Transverse colon (tissue), 4 donors: ENCODE results near the gene CCDC3. TPM values are rescaled to one million over a fixed set of nuclear protein-coding genes. Genes with fewer than 3 reads are reported as not detected.

Experiments used
- DNase-seq: peaks from one replicate; pipeline ENCODE4 v3.0.0-alpha.2; 2019
- H3K27ac ChIP-seq, 4 donors: fragments of 200-600 bp; sonication (generic); 2 replicates each; pipeline ENCODE4 v1.5.1; 2016 to 2018; ENCODE audit warnings: inconsistent platforms in 4 of 4
- H3K27me3 ChIP-seq: fragments of 200-600 bp; sonication (generic); 2 replicates; pipeline ENCODE4 v1.5.1; 2017; ENCODE audit warnings: inconsistent platforms
- H3K36me3 ChIP-seq, 4 donors: fragments of 200-600 bp; sonication (generic); 2 replicates each; pipeline ENCODE4 v1.5.1; 2017 to 2019; ENCODE audit warnings: inconsistent platforms in 4 of 4
- H3K4me1 ChIP-seq, 4 donors: fragments of 200-600 bp; sonication (generic); 2 replicates each; pipeline ENCODE4 v1.5.1; 2017 to 2020; ENCODE audit warnings: inconsistent platforms in 4 of 4
- H3K4me3 ChIP-seq, 4 donors: fragments of 200-600 bp; sonication (generic); 1 replicate in 1 of 4; 2 replicates in 3 of 4; pipeline versions ENCODE4 v1.5.1 to v1.6.1; 2017 to 2019; ENCODE audit warnings: inconsistent platforms in 4 of 4
- H3K9me3 ChIP-seq, 2 donors: fragments of 200-600 bp; sonication (generic); 2 replicates each; pipeline ENCODE4 v1.5.1; 2017 to 2019; ENCODE audit warnings: inconsistent platforms in 2 of 2
- EP300 ChIP-seq: sonication (generic); formaldehyde crosslinking; IDR thresholded peaks from one replicate; pipeline ENCODE4 v1.6.1; 2017; ENCODE audit warnings: antibody characterized with exemption, low read depth
- POLR2A ChIP-seq: fragments of 450-650 bp; IDR thresholded peaks from one replicate; pipeline ENCODE4 v1.6.1; 2016; ENCODE audit warnings: antibody characterized with exemption, mild to moderate bottlenecking, moderate library complexity
- POLR2AphosphoS5 ChIP-seq, 3 donors: sonication (generic); formaldehyde crosslinking; IDR thresholded peaks; one replicate each; pipeline ENCODE4 v1.6.1; 2016; ENCODE audit warnings: antibody characterized with exemption in 3 of 3
- WGBS, 2 donors: methylation state at CpG; one replicate each; pipeline ENCODE4 v1.1.5; 2018; ENCODE audit warnings: low coverage in 1 of 2; 5-methylcytosine and 5-hydroxymethylcytosine counted together
- in situ Hi-C, 4 donors: fragments of 200-750 bp; cut with MboI; loops; one replicate each; pipeline versions ENCODE4 v1.15.0 to v1.15.1; 2017; ENCODE audit warnings: low sequenced_read_pairs in 3 of 4, low pct_ligation_motif_present in 1 of 4, low pct_unique_long_range_greater_than_20kb in 1 of 4
- intact Hi-C: fragments of 100-400 bp; cut with DNase I; formaldehyde crosslinking; loops from one replicate; pipeline ENCODE4 v1.15.1; 2023; ENCODE audit warnings: low total_unique reads
- total RNA-seq, 4 donors: library from RNA; depleted of rRNA; stranded (reverse); fragments of >200 nt; gene quantifications; one replicate each; pipeline ENCODE4 v1.1.0, GENCODE V29; 2016
- TF ChIP-seq, protein P1 (sequence below), 5 experiments: fragments of 200-600 bp in 3 of 5; fragments of 450-650 bp in 2 of 5; sonication (generic) in 3 of 5; IDR thresholded peaks; 1 replicate in 2 of 5; 2 replicates in 3 of 5; pipeline ENCODE4 v1.5.1; 2016 to 2017; ENCODE audit warnings: antibody characterized with exemption in 5 of 5, inconsistent platforms in 3 of 5, mild to moderate bottlenecking in 2 of 5, moderate library complexity in 1 of 5

Gene CCDC3
- total RNA-seq, 4 donors from 2014 or later: 0.75 to 2.2 (median 1.3) TPM

DNA sequence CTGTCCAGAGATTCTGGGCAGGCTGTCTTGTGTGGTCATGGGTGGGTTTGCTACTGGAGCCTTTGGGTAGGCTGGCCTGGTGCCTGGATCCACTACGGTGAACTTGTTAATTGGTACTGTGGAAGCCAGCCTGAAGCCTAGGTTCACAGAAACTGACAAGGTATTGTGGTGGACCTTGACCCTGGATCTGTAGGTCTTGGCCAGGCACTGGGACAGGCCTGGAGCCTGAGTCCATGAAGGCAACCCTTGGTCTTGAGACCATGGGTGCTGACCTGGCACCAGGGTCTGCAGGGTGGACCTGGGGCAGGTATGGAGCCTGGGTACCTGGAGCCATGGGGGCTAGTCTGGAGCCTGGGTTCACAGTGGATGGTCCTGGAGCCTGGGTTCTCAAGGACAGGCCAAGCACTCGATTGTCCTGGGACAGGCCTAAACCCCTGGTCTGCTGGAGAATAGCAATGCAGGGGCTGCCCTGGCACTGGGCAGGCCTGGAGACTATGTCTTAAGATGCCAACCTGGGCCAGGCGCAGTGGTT lies 85.8 kb downstream of the CCDC3 start:
- intact Hi-C loops (no loop called here), in situ Hi-C loops (no loop called here)
- H3K27ac ChIP-seq: no peak overlapping the region
- no peaks in the 10 kb centered on the region for H3K36me3 ChIP-seq
- DNase-seq: no peak
- no peaks in the 10 kb centered on the region for H3K4me1 ChIP-seq
- 78% methylated on average over 3 of the region's 3 CpGs; no CpG with 5 or more reads in 1 of the 2 donors for WGBS, 2 donors
- H3K27me3 ChIP-seq: no peaks in the 10 kb centered on the region
- H3K4me3 ChIP-seq: no peak overlapping the region
- TF ChIP-seq POLR2AphosphoS5 (IDR thresholded peaks at IDR 0.05) (no peak), POLR2A (no peak), EP300 (no peak)
- TF ChIP-seq, protein P1, sequence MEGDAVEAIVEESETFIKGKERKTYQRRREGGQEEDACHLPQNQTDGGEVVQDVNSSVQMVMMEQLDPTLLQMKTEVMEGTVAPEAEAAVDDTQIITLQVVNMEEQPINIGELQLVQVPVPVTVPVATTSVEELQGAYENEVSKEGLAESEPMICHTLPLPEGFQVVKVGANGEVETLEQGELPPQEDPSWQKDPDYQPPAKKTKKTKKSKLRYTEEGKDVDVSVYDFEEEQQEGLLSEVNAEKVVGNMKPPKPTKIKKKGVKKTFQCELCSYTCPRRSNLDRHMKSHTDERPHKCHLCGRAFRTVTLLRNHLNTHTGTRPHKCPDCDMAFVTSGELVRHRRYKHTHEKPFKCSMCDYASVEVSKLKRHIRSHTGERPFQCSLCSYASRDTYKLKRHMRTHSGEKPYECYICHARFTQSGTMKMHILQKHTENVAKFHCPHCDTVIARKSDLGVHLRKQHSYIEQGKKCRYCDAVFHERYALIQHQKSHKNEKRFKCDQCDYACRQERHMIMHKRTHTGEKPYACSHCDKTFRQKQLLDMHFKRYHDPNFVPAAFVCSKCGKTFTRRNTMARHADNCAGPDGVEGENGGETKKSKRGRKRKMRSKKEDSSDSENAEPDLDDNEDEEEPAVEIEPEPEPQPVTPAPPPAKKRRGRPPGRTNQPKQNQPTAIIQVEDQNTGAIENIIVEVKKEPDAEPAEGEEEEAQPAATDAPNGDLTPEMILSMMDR (IDR thresholded peaks at IDR 0.05): no peak
- no peaks in the 10 kb centered on the region for H3K9me3 ChIP-seq

DNA sequence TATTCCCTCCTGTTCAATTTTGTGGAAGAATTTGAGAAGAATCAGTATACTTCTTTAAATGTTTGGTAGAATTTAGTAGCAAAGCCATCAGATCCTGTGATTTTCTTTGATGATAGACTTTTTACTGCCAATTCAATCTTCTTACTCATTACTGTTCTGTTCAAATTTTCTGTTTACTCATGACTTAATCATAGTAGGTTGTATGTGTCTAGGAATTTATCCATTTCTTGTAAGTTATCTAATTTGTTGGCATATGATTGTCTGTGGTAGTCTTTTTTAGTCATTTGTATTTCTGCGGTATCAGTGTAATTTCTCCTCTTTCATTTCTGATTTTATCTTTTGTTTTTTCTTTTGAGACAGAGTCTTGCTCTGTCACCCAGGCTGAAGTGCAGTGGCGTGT lies 87.4 kb downstream of the CCDC3 start:
- TF ChIP-seq POLR2AphosphoS5 (IDR thresholded peaks at IDR 0.05) (no peak), EP300 (no peak), POLR2A (no peak)
- TF ChIP-seq, protein P1 (IDR thresholded peaks at IDR 0.05): no peak
- no peak for DNase-seq
- no peaks in the 10 kb centered on the region for H3K36me3 ChIP-seq
- no peak overlapping the region for H3K27ac ChIP-seq
- H3K9me3 ChIP-seq: no peaks in the 10 kb centered on the region
- 78 to 90% methylated on average over 2 of the region's 2 CpGs for WGBS, 2 donors
- in situ Hi-C loops (no loop called here), intact Hi-C loops (no loop called here)
- H3K27me3 ChIP-seq: no peaks in the 10 kb centered on the region
- H3K4me1 ChIP-seq: no peaks in the 10 kb centered on the region
- H3K4me3 ChIP-seq: no peak overlapping the region

DNA sequence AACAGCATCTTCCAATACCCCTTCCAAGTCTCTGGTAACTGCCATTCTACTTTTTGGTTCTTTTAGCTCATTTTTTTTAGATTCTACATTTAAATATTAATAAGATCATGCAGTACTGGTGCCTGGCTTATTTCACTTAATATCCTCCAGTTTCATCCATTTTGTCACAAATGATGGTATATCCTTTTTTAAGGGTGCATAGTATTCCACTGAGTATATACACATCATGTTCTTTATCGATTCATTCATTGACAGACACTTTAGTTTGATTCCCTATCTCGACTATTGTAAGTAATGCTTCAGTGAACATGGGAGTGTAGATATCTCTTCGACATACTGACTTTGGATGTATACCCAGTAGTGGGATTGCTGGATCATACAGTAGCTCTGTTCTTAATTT lies 89.7 kb downstream of the CCDC3 start:
- no peak for DNase-seq
- H3K4me1 ChIP-seq: no peaks in the 10 kb centered on the region
- no peaks in the 10 kb centered on the region for H3K27me3 ChIP-seq
- TF ChIP-seq, protein P1 (IDR thresholded peaks at IDR 0.05): no peak
- TF ChIP-seq EP300 (no peak), POLR2A (no peak), POLR2AphosphoS5 (IDR thresholded peaks at IDR 0.05) (no peak)
- 88 to 93% methylated on average over 2 to 3 of the region's 3 CpGs for WGBS, 2 donors
- in situ Hi-C loops: no loop called here
- H3K36me3 ChIP-seq: no peaks in the 10 kb centered on the region
- no peaks in the 10 kb centered on the region for H3K9me3 ChIP-seq
- intact Hi-C loops: no loop called here
- no peak overlapping the region for H3K4me3 ChIP-seq
- no peak overlapping the region for H3K27ac ChIP-seq

DNA sequence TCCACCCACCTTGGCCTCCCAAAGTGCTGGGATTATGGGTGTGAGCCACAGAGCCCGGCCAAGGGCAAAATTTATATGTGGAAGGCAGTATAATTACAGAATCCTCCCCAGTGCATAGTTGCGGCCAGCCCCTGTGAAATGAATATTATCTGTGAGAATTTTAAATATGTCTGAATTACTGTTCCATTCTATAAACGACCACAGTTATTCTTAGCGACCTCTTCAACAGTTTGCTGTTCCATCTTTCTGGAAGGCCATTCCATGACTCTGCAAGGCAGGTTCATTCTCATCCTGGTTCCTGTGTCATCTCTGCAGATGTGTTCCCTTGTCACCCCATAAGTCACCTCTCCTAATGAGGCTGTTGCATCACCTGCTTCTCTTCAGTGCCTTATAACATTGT lies 90.7 kb downstream of the CCDC3 start:
- TF ChIP-seq POLR2AphosphoS5 (IDR thresholded peaks at IDR 0.05) (no peak), EP300 (no peak), POLR2A (no peak)
- TF ChIP-seq, protein P1 (IDR thresholded peaks at IDR 0.05): no peak
- no peak overlapping the region for H3K4me3 ChIP-seq
- 73 to 78% methylated on average over 3 to 4 of the region's 4 CpGs for WGBS, 2 donors
- no peaks in the 10 kb centered on the region for H3K9me3 ChIP-seq
- in situ Hi-C loops (no loop called here), intact Hi-C loops (no loop called here)
- H3K27me3 ChIP-seq: no peaks in the 10 kb centered on the region
- DNase-seq: no peak
- H3K27ac ChIP-seq: no peak overlapping the region
- H3K36me3 ChIP-seq: no peaks in the 10 kb centered on the region
- H3K4me1 ChIP-seq: no peaks in the 10 kb centered on the region
